Astrocyte (in vitro differentiated cells and primary cell): ENCODE results near the gene DPY19L3. TPM values are rescaled to one million over a fixed set of nuclear protein-coding genes. Genes with fewer than 3 reads are reported as not detected.

Experiments used
- DNase-seq: peaks from one replicate; pipeline ENCODE4 v3.0.0-alpha.2; 2010; ENCODE audit warnings: low read depth
- FAIRE-seq: peaks from 2 replicates; lab custom pipeline; 2011; peaks lifted over from hg19 to GRCh38; lab: Jason Lieb, UNC
- H2AFZ ChIP-seq: 2 replicates; pipeline ENCODE4 v1.6.0; 2012; ENCODE audit warnings: low read depth, low read length, inconsistent platforms
- H3K27ac ChIP-seq: 2 replicates; pipeline ENCODE4 v1.5.1; 2011; ENCODE audit warnings: low read depth, low read length, inconsistent platforms
- H3K27me3 ChIP-seq: 2 replicates; pipeline ENCODE4 v1.6.0; 2011; ENCODE audit warnings: low read length, inconsistent platforms; ENCODE audit not compliant: insufficient read depth
- H3K36me3 ChIP-seq: 2 replicates; pipeline ENCODE4 v1.5.1; 2011; ENCODE audit warnings: low read length, inconsistent platforms; ENCODE audit not compliant: insufficient read depth
- H3K4me1 ChIP-seq: 2 replicates; pipeline ENCODE4 v1.5.1; 2011; ENCODE audit warnings: low read length, inconsistent platforms; ENCODE audit not compliant: insufficient read depth
- H3K4me2 ChIP-seq: 2 replicates; pipeline ENCODE4 v1.6.0; 2012; ENCODE audit warnings: low read length, inconsistent platforms
- H3K4me3 ChIP-seq: 2 replicates; pipeline ENCODE4 v1.5.1; 2011; ENCODE audit warnings: low read depth, mild to moderate bottlenecking, low read length, inconsistent platforms; ENCODE audit not compliant: insufficient read depth
- H3K79me2 ChIP-seq: 2 replicates; pipeline ENCODE4 v1.6.0; 2012; ENCODE audit warnings: mild to moderate bottlenecking, low read length, inconsistent platforms; ENCODE audit not compliant: insufficient read depth
- H3K9ac ChIP-seq: 2 replicates; pipeline ENCODE4 v1.6.0; 2012; ENCODE audit warnings: mild to moderate bottlenecking, low read length, inconsistent platforms
- H3K9me3 ChIP-seq: 2 replicates; pipeline ENCODE4 v1.5.1; 2012; ENCODE audit warnings: low read depth, mild to moderate bottlenecking, low read length, inconsistent platforms; ENCODE audit not compliant: insufficient read depth
- H4K20me1 ChIP-seq: 2 replicates; pipeline ENCODE4 v1.6.0; 2012; ENCODE audit warnings: low read length, inconsistent platforms; ENCODE audit not compliant: insufficient read depth
- H3K27ac Mint-ChIP-seq: one replicate; pipeline ENCODE4 v1.8.0; 2021; ENCODE audit warnings: mild to moderate bottlenecking, mixed read lengths; ENCODE audit not compliant: unreplicated experiment
- H3K27me3 Mint-ChIP-seq: one replicate; pipeline ENCODE4 v1.8.0; 2021; ENCODE audit warnings: low read depth, mixed read lengths; ENCODE audit not compliant: unreplicated experiment
- H3K36me3 Mint-ChIP-seq: one replicate; pipeline ENCODE4 v1.8.0; 2021; ENCODE audit warnings: low read depth, mixed read lengths; ENCODE audit not compliant: unreplicated experiment
- H3K4me1 Mint-ChIP-seq: one replicate; pipeline ENCODE4 v1.8.0; 2021; ENCODE audit warnings: low read depth, mixed read lengths; ENCODE audit not compliant: unreplicated experiment
- H3K4me3 Mint-ChIP-seq: one replicate; pipeline ENCODE4 v1.8.0; 2021; ENCODE audit warnings: mild to moderate bottlenecking, moderate library complexity, mixed read lengths; ENCODE audit not compliant: unreplicated experiment
- H3K9me3 Mint-ChIP-seq: one replicate; pipeline ENCODE4 v1.8.0; 2021; ENCODE audit warnings: mild to moderate bottlenecking, mixed read lengths; ENCODE audit not compliant: unreplicated experiment
- EZH2 ChIP-seq: IDR thresholded peaks from 2 replicates; pipeline ENCODE4 v1.6.1; 2012; ENCODE audit warnings: mild to moderate bottlenecking, low read length, inconsistent platforms; ENCODE audit not compliant: insufficient read depth
- total RNA-seq: library from RNA; stranded (reverse); gene quantifications from 2 replicates; pipeline ENCODE4 v1.2.1, GENCODE V29; 2021
- TF ChIP-seq, protein P1 (sequence below): IDR thresholded peaks from 2 replicates; pipeline ENCODE4 v1.5.1; 2011; ENCODE audit warnings: low read depth, mild to moderate bottlenecking, inconsistent platforms, low read length, moderate library complexity; ENCODE audit not compliant: insufficient read depth

DPY19L3 gene
- total RNA-seq, 1 donor from 2014 or later: 50.9 TPM

DNA sequence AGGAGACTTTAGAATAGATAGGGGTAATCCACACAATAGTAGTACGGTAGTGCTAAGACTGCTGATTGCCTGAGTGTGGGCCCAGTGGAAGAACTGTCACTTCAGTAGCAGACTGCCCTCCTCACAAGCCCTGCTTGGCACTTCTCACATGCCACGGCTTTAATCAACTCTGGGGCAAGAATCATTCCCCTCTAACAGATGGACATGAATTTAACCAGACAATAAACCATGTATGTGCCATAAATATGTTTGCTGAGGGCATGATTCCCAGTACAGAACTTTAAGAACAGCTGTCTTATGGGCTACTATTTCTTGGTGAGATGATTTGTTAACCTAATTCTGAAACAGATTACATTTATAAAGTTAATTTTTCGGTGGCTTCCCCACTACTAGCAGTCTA is 22.0 kb downstream of the DPY19L3 start:
- no peaks in the 10 kb centered on the region for H3K27me3 Mint-ChIP-seq
- H3K9me3 Mint-ChIP-seq: no peaks in the 10 kb centered on the region
- TF ChIP-seq EZH2: no peak
- H3K4me3 ChIP-seq: no peak overlapping the region
- H2AFZ ChIP-seq: no peak overlapping the region
- H3K36me3 Mint-ChIP-seq: peaks cover 4% of the 10 kb centered on the region
- H3K27me3 ChIP-seq: no peaks in the 10 kb centered on the region
- no peak overlapping the region for H3K9ac ChIP-seq
- FAIRE-seq (no peak), DNase-seq (no peak)
- no peaks in the 10 kb centered on the region for H3K79me2 ChIP-seq
- no peak overlapping the region for H3K4me2 ChIP-seq
- H3K36me3 ChIP-seq: peaks cover 6% of the 10 kb centered on the region
- peaks cover 3% of the 10 kb centered on the region for H4K20me1 ChIP-seq
- H3K27ac Mint-ChIP-seq: no peak overlapping the region
- H3K4me1 Mint-ChIP-seq: no peaks in the 10 kb centered on the region
- no peaks in the 10 kb centered on the region for H3K9me3 ChIP-seq
- H3K4me1 ChIP-seq: no peaks in the 10 kb centered on the region
- H3K4me3 Mint-ChIP-seq: no peak overlapping the region
- H3K27ac ChIP-seq: no peak overlapping the region

DNA sequence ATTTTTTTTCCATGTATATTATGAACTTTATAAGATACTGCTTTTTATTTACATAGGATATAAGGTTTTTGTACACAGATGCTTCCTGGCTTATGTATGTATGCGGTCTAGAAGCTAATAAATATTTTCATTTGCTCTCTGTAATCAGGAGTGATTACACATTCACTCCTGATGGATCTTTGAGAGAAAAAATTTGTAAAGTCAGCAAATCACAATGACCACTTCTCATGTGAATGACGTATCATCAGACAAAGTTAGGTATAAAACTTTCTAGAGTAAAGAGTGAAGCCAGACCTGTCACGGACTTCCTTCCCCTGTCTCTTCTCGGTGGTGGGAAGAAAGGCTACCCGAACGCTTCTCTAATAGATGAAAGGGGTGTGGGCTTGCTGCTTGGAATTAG is 31.1 kb downstream of the DPY19L3 start:
- Mint-ChIP-seq H3K9me3 (no peaks in the 10 kb centered on the region), H3K27ac (no peak overlapping the region), H3K27me3 (no peaks in the 10 kb centered on the region), H3K4me1 (no peaks in the 10 kb centered on the region), H3K36me3 (peaks cover 16% of the 10 kb centered on the region), H3K4me3 (no peak overlapping the region)
- Histone ChIP-seq H3K27ac (no peak overlapping the region), H3K79me2 (no peaks in the 10 kb centered on the region), H3K4me3 (no peak overlapping the region), H4K20me1 (no peaks in the 10 kb centered on the region), H3K4me1 (no peaks in the 10 kb centered on the region), H3K4me2 (no peak overlapping the region), H3K9ac (no peak overlapping the region), H3K9me3 (no peaks in the 10 kb centered on the region), H3K36me3 (peaks cover 20% of the 10 kb centered on the region), H2AFZ (no peak overlapping the region), H3K27me3 (no peaks in the 10 kb centered on the region)
- TF ChIP-seq, protein P1, sequence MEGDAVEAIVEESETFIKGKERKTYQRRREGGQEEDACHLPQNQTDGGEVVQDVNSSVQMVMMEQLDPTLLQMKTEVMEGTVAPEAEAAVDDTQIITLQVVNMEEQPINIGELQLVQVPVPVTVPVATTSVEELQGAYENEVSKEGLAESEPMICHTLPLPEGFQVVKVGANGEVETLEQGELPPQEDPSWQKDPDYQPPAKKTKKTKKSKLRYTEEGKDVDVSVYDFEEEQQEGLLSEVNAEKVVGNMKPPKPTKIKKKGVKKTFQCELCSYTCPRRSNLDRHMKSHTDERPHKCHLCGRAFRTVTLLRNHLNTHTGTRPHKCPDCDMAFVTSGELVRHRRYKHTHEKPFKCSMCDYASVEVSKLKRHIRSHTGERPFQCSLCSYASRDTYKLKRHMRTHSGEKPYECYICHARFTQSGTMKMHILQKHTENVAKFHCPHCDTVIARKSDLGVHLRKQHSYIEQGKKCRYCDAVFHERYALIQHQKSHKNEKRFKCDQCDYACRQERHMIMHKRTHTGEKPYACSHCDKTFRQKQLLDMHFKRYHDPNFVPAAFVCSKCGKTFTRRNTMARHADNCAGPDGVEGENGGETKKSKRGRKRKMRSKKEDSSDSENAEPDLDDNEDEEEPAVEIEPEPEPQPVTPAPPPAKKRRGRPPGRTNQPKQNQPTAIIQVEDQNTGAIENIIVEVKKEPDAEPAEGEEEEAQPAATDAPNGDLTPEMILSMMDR: no peak
- TF ChIP-seq EZH2: no peak
- DNase-seq (no peak), FAIRE-seq (no peak)

DNA sequence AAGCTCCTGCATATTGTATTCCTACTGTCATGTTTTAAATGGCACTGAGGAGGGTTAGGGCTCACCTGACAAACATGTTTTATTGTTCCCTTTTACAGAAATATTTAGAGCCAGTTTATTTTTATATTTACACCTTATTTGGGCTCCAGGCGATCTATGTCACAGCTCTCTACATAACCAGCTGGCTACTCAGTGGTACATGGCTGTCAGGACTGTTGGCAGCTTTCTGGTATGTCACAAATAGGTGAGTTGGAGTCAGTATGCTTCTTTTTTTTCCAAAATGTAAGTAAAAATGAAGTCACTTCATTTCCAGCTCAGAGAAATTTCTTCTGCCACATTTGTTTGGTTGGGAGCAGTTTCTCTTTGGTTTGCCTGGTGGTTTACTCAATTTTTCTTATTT is 31.5 kb downstream of the DPY19L3 start:
- H3K36me3 Mint-ChIP-seq: peaks cover 16% of the 10 kb centered on the region
- H3K27ac Mint-ChIP-seq: no peak overlapping the region
- Histone ChIP-seq H3K79me2 (no peaks in the 10 kb centered on the region), H3K4me3 (no peak overlapping the region), H3K4me2 (no peak overlapping the region), H3K9ac (no peak overlapping the region), H2AFZ (no peak overlapping the region), H3K36me3 (peaks cover 22% of the 10 kb centered on the region), H3K27ac (no peak overlapping the region), H3K4me1 (no peaks in the 10 kb centered on the region), H3K27me3 (no peaks in the 10 kb centered on the region), H3K9me3 (no peaks in the 10 kb centered on the region), H4K20me1 (no peaks in the 10 kb centered on the region)
- FAIRE-seq (no peak), DNase-seq (no peak)
- no peaks in the 10 kb centered on the region for H3K27me3 Mint-ChIP-seq
- no peaks in the 10 kb centered on the region for H3K9me3 Mint-ChIP-seq
- no peaks in the 10 kb centered on the region for H3K4me1 Mint-ChIP-seq
- H3K4me3 Mint-ChIP-seq: no peak overlapping the region
- TF ChIP-seq EZH2: no peak
- TF ChIP-seq, protein P1: no peak
